ENCODE measurements around the gene TAS2R16.

- TF ChIP-seq CTCF (IDR thresholded peaks at IDR 0.05; ENCODE audit: low read depth, low read length) = no peak
- TF ChIP-seq MYC (IDR thresholded peaks at IDR 0.05; ENCODE audit: low read depth, low read length) = no peak
- no peak for TF ChIP-seq POLR2A (IDR thresholded peaks at IDR 0.05; ENCODE audit: extremely low read depth, insufficient read length)
- TF ChIP-seq MAX (IDR thresholded peaks at IDR 0.05; ENCODE audit: low read depth, low read length) = no peak
Observed at GRCh38 chr7:122988333-122988732, 7.2 kb downstream of the TAS2R16 start.
